Smooth muscle cell of the umbilical artery (primary cell): ENCODE data around the gene SLC38A5. TPM values are rescaled to one million over a fixed set of nuclear protein-coding genes. Genes with fewer than 3 reads are reported as not detected.

Experiments used
- total RNA-seq: library from RNA; depleted of rRNA; stranded (reverse); fragments of >200 nt; gene quantifications from 2 replicates; pipeline ENCODE4 v1.2.3, GENCODE V29; 2014

The SLC38A5 gene
- total RNA-seq = 30.6 and 61.8 TPM in 2 replicates

GRCh38 chrX:48470110-48470832, at the start of gene SLC38A5:
SLC38A5 (minus strand) TSS chrX:48470260; CDS start chrX:48467924, 2,336 bp downstream.

GRCh38 chrX:48508400-48509244, 38.6 kb upstream of the SLC38A5 start, which contains the start of gene PORCN:
PORCN (plus strand) TSS chrX:48508992; CDS start chrX:48509821, 829 bp downstream.

GRCh38 chrX:48475774-48476577, 5.9 kb upstream of the SLC38A5 start, which contains the start of gene FTSJ1:
FTSJ1 (plus strand) TSS chrX:48476199; CDS start chrX:48478048, 1,849 bp downstream.

GRCh38 chrX:48411860-48412259, 58.2 kb downstream of the SLC38A5 start, which contains the start of gene SSX4B:
SSX4B (minus strand) TSS chrX:48411960; CDS start chrX:48411372, 588 bp downstream.

Other genes with a start within 250 kb of the SLC38A5 start
- not detected in 2 replicates for gene SSX1, start 214.9 kb downstream of the SLC38A5 start, total RNA-seq
- not detected in 2 replicates for gene SSX3, start 113.6 kb downstream of the SLC38A5 start, total RNA-seq
- gene SSX4, start 86.7 kb downstream of the SLC38A5 start, total RNA-seq = not detected in 2 replicates
- not detected in 2 replicates for gene SSX4B, start 58.3 kb downstream of the SLC38A5 start, total RNA-seq
- gene FTSJ1, start 5.9 kb upstream of the SLC38A5 start, total RNA-seq = 49.3 and 61.4 TPM in 2 replicates
- 9.3 and 10.4 TPM in 2 replicates for gene PORCN, start 38.7 kb upstream of the SLC38A5 start, total RNA-seq
- 35.6 and 45.4 TPM in 2 replicates for gene EBP, start 51.5 kb upstream of the SLC38A5 start, total RNA-seq
- 3.3 and 8.5 TPM in 2 replicates for gene TBC1D25, start 69.5 kb upstream of the SLC38A5 start, total RNA-seq
- 53.3 and 64.1 TPM in 2 replicates for gene RBM3, start 104.2 kb upstream of the SLC38A5 start, total RNA-seq
- 75.9 and 76.6 TPM in 2 replicates for gene WDR13, start 127.2 kb upstream of the SLC38A5 start, total RNA-seq
- 0.30 and 0.51 TPM in 2 replicates for gene WAS, start 213.5 kb upstream of the SLC38A5 start, total RNA-seq
- 1.2 and 3.8 TPM in 2 replicates for gene SUV39H1, start 226.5 kb upstream of the SLC38A5 start, total RNA-seq